ENCODE results near the gene USP17L5. TPM values are rescaled to one million over a fixed set of nuclear protein-coding genes. Genes with fewer than 3 reads are reported as not detected.
"Not testable (repeated sequence)": the region's sequence is repeated elsewhere in the genome, so short reads cannot be mapped to it uniquely, and the experiment has no call there.

Gene USP17L5
- not detected in 2 replicates for total RNA-seq

- not testable (repeated sequence) for DNase-seq (ENCODE audit: low read depth, low spot score)
Measured at GRCh38 chr4:9339103-9339502, at the start of gene USP17L5. USP17L5 (plus strand) TSS chr4:9339403; CDS start chr4:9339403, 0 bp downstream.

DNA sequence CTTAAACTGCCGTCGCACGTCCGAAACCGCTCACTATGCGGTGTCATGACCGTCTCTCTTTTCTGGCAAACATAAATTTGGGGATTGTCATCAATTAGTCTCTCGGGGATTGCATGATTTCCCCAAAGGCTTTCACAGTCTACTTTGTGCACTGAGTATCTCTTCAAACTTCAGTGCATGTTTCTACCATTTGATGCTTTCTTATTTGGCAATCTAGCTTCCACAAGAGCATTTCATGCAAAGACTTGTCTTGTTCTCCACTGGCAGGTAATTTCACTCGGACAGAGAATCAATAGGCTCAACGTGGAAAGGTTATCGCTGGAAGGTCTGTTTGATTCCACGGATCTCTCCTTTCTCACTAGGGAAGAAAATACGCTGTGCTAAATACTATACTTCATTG is 15.0 kb upstream of the USP17L5 start:
- not testable (repeated sequence) for DNase-seq (ENCODE audit: low read depth, low spot score)

DNA sequence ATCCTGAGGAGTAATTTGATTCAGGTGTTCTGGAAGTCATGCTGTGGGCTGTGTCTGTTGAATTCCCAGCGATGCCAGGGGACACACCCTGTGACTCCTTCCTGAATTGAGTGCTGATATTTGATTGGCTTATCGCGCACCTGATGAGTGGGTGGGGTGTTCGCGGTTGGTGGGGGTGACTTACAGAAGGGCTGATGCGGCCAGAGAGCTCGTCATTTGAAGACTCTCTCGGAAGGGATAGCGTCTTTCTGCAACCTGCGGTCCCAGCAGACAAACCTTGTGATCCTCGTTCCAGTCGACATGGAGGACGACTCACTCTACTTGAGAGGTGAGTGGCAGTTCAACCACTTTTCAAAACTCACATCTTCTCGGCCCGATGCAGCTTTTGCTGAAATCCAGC is 14.3 kb upstream of the USP17L5 start, which contains the start of gene USP17L24:
Gene USP17L24, plus strand, starts transcription at position 301 of the 400 bp plus-strand sequence. Its CDS starts 0 bp downstream, at position 301.
- DNase-seq (ENCODE audit: low read depth, low spot score) = not testable (repeated sequence)

DNA sequence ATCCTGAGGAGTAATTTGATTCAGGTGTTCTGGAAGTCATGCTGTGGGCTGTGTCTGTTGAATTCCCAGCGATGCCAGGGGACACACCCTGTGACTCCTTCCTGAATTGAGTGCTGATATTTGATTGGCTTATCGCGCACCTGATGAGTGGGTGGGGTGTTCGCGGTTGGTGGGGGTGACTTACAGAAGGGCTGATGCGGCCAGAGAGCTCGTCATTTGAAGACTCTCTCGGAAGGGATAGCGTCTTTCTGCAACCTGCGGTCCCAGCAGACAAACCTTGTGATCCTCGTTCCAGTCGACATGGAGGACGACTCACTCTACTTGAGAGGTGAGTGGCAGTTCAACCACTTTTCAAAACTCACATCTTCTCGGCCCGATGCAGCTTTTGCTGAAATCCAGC is 9.6 kb upstream of the USP17L5 start, which contains the start of gene USP17L25:
Gene USP17L25, plus strand, starts transcription at position 301 of the 400 bp plus-strand sequence. Its CDS starts 0 bp downstream, at position 301.
- DNase-seq (ENCODE audit: low read depth, low spot score) = not testable (repeated sequence)

GRCh38 chr4:9334358-9334757 is 4.8 kb upstream of the USP17L5 start, which contains the start of gene USP17L26:
USP17L26 (plus strand) TSS chr4:9334658; CDS start chr4:9334658, 0 bp downstream.
- DNase-seq (ENCODE audit: low read depth, low spot score) = not testable (repeated sequence)

GRCh38 chr4:9343848-9344247 is 4.6 kb downstream of the USP17L5 start, which contains the start of gene USP17L27:
USP17L27 (plus strand) TSS chr4:9344148; CDS start chr4:9344148, 0 bp downstream.
- not testable (repeated sequence) for DNase-seq (ENCODE audit: low read depth, low spot score)

DNA sequence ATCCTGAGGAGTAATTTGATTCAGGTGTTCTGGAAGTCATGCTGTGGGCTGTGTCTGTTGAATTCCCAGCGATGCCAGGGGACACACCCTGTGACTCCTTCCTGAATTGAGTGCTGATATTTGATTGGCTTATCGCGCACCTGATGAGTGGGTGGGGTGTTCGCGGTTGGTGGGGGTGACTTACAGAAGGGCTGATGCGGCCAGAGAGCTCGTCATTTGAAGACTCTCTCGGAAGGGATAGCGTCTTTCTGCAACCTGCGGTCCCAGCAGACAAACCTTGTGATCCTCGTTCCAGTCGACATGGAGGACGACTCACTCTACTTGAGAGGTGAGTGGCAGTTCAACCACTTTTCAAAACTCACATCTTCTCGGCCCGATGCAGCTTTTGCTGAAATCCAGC is 9.4 kb downstream of the USP17L5 start, which contains the start of gene USP17L28:
Gene USP17L28, plus strand, starts transcription at position 301 of the 400 bp plus-strand sequence. Its CDS starts 0 bp downstream, at position 301.
- DNase-seq (ENCODE audit: low read depth, low spot score) = not testable (repeated sequence)

GRCh38 chr4:9350866-9351265 is 11.7 kb downstream of the USP17L5 start:
- not testable (repeated sequence) for DNase-seq (ENCODE audit: low read depth, low spot score)

DNA sequence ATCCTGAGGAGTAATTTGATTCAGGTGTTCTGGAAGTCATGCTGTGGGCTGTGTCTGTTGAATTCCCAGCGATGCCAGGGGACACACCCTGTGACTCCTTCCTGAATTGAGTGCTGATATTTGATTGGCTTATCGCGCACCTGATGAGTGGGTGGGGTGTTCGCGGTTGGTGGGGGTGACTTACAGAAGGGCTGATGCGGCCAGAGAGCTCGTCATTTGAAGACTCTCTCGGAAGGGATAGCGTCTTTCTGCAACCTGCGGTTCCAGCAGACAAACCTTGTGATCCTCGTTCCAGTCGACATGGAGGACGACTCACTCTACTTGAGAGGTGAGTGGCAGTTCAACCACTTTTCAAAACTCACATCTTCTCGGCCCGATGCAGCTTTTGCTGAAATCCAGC is 14.1 kb downstream of the USP17L5 start, which contains the start of gene USP17L29:
Gene USP17L29, plus strand, starts transcription at position 301 of the 400 bp plus-strand sequence. Its CDS starts 0 bp downstream, at position 301.
- DNase-seq (ENCODE audit: low read depth, low spot score) = not testable (repeated sequence)

GRCh38 chr4:9362829-9363228 is 23.6 kb downstream of the USP17L5 start, which contains the start of gene USP17L30:
USP17L30 (plus strand) TSS chr4:9363129; CDS start chr4:9363129, 0 bp downstream.
- not testable (repeated sequence) for DNase-seq (ENCODE audit: low read depth, low spot score)

DNA sequence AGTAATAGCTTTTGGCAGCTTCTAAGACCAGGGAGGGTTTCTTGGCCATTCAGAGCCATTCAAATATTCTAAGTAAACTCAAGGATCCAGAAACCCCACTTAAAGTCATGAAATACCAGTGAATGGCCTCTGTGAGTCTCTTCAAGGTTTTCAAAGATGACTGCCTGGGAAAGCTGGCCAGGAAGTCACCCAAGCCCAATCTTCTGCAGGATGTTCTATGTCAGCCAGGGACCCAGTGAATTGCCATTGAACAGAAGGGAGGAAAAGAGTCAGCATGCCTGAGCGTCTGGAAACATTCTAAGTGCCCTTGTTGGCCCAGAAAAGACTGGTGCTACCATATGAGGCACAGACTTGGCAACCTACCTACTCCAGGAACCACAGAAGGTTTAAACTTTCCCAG is 40.7 kb downstream of the USP17L5 start:
- DNase-seq (ENCODE audit: low read depth, low spot score) = not testable (repeated sequence)

- not testable (repeated sequence) for DNase-seq (ENCODE audit: low read depth, low spot score)
Measured at GRCh38 chr4:9381012-9381534, 41.9 kb downstream of the USP17L5 start.

- no peak for DNase-seq (ENCODE audit: low read depth, low spot score)
Measured at GRCh38 chr4:9384126-9384525, 44.9 kb downstream of the USP17L5 start.

DNA sequence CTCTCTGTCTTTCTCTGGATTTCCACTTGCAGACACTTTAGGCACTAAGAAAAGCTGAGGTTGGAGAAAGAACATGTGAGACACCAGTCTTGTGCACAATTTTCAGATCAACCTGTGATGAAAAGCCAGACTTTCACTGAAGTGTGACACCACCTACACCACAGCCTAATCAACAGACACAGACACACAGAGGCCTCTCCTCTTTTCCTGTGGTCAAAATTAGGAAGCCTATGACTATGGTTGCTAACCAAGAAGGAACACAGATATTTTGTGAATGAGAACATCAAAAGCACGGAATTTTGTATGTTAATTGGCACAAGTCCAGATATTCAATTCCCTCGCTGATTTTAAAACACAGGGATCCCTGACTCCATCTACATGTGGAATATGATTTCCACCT is 49.8 kb downstream of the USP17L5 start:
- DNase-seq (ENCODE audit: low read depth, low spot score) = not testable (repeated sequence)

Other genes starting within 250 kb of the USP17L5 start
- gene FAM90A26, start 169.0 kb upstream of the USP17L5 start, total RNA-seq = not detected in 2 replicates
- gene USP17L10, start 128.7 kb upstream of the USP17L5 start, total RNA-seq = not detected in 2 replicates
- gene USP17L11, start 124.0 kb upstream of the USP17L5 start, total RNA-seq = not detected in 2 replicates
- not detected in 2 replicates for gene USP17L12, start 119.3 kb upstream of the USP17L5 start, total RNA-seq
- not detected in 2 replicates for gene USP17L13, start 114.5 kb upstream of the USP17L5 start, total RNA-seq
- not detected in 2 replicates for gene USP17L15, start 105.0 kb upstream of the USP17L5 start, total RNA-seq
- gene USP17L17, start 95.5 kb upstream of the USP17L5 start, total RNA-seq = not detected in 2 replicates
- not detected in 2 replicates for gene USP17L18, start 90.8 kb upstream of the USP17L5 start, total RNA-seq
- gene USP17L19, start 86.0 kb upstream of the USP17L5 start, total RNA-seq = not detected in 2 replicates
- not detected in 2 replicates for gene USP17L20, start 81.3 kb upstream of the USP17L5 start, total RNA-seq
- gene USP17L21, start 76.5 kb upstream of the USP17L5 start, total RNA-seq = not detected in 2 replicates
- gene USP17L22, start 71.8 kb upstream of the USP17L5 start, total RNA-seq = not detected in 2 replicates
- gene USP17L24, start 14.2 kb upstream of the USP17L5 start, total RNA-seq = not detected in 2 replicates
- gene USP17L25, start 9.5 kb upstream of the USP17L5 start, total RNA-seq = not detected in 2 replicates
- gene USP17L26, start 4.7 kb upstream of the USP17L5 start, total RNA-seq = not detected in 2 replicates
- gene USP17L27, start 4.7 kb downstream of the USP17L5 start, total RNA-seq = not detected in 2 replicates
- not detected in 2 replicates for gene USP17L28, start 9.5 kb downstream of the USP17L5 start, total RNA-seq
- gene USP17L29, start 14.2 kb downstream of the USP17L5 start, total RNA-seq = not detected in 2 replicates
- gene USP17L30, start 23.7 kb downstream of the USP17L5 start, total RNA-seq = not detected in 2 replicates
- not detected in 2 replicates for gene DEFB131A, start 105.0 kb downstream of the USP17L5 start, total RNA-seq

Measured in pulmonary artery endothelial cell (primary cell).